Activated T-helper 1 cell treated with anti-CD3 and anti-CD28 coated beads, Interleukin-12 subunit alpha, Interleukin-12 subunit beta, Interleukin-2, Interleukin-4 antibody, amounts not matched to agents 30 ng/mL and 10 ng/mL and 1 ng/mL, durations not matched to agents 14 hours and 24 hours and 36 hours (primary cell): ENCODE measurements around the gene CTNND2. TPM values are rescaled to one million over a fixed set of nuclear protein-coding genes. Genes with fewer than 3 reads are reported as not detected.

Experiments used
- DNase-seq: peaks from one replicate; pipeline ENCODE4 v3.0.0; 2021; ENCODE audit warnings: low spot score
- H3K27ac Mint-ChIP-seq: one replicate; pipeline ENCODE4 v1.8.0; 2021; ENCODE audit warnings: mild to moderate bottlenecking, mixed read lengths
- H3K27me3 Mint-ChIP-seq: one replicate; pipeline ENCODE4 v1.8.0; 2022; ENCODE audit warnings: mild to moderate bottlenecking, moderate library complexity, mixed read lengths; ENCODE audit not compliant: insufficient read depth
- H3K36me3 Mint-ChIP-seq: one replicate; pipeline ENCODE4 v1.8.0; 2021; ENCODE audit warnings: low read depth, mixed read lengths
- H3K4me1 Mint-ChIP-seq: one replicate; pipeline ENCODE4 v1.8.0; 2021; ENCODE audit warnings: low read depth, mixed read lengths
- H3K4me3 Mint-ChIP-seq: one replicate; pipeline ENCODE4 v1.8.0; 2021; ENCODE audit warnings: mild to moderate bottlenecking, moderate library complexity, mixed read lengths
- H3K9me3 Mint-ChIP-seq: one replicate; pipeline ENCODE4 v1.8.0; 2021; ENCODE audit warnings: mixed read lengths
- intact Hi-C: fragments of 100-400 bp; cut with micrococcal nuclease; formaldehyde crosslinking; loops from one replicate; pipeline ENCODE4 v1.15.1; 2024
- total RNA-seq: library from RNA; stranded (reverse); gene quantifications from 2 replicates; pipeline ENCODE4 v1.2.3, GENCODE V29; 2022

The CTNND2 gene
- total RNA-seq, 1 donor from 2014 or later: not detected

DNA sequence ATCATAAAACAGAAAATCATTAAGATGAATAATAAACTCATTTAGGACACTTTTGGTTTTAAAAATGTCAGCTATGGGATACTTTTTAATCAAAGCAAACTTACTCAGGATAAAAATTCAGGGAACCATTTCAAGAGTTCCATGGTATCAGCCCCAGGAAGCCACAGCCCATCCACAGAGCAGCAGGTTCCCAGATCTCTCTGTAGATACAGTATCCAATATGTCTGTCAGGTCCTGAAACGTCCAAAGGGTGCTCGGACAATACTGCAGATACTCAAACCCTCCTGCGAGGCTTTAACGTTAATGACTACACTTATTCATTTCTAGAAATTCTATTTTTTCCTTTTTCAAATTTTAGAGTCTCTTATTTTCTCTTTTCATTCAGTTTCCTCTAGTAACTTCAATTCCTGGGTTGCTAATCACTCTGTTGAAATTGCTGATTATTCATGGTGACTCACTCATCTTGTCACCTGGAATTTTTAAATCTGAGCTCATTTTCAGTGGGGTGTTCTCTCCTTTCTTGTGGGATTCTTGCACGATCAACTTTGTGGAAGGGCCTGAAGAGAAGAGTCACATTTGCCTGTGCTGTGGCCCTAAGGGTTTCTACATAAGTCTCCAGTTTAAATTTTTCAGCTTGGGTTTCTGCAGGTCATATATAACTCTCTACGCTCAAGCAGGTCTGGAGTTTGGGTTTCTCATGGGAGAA, 435.8 kb downstream of the CTNND2 start:
- Mint-ChIP-seq H3K4me1 (no peaks in the 10 kb centered on the region), H3K36me3 (no peaks in the 10 kb centered on the region), H3K4me3 (no peak overlapping the region), H3K27ac (no peak overlapping the region), H3K9me3 (no peaks in the 10 kb centered on the region), H3K27me3 (no peaks in the 10 kb centered on the region)
- intact Hi-C loops: no loop called here
- DNase-seq: no peak

DNA sequence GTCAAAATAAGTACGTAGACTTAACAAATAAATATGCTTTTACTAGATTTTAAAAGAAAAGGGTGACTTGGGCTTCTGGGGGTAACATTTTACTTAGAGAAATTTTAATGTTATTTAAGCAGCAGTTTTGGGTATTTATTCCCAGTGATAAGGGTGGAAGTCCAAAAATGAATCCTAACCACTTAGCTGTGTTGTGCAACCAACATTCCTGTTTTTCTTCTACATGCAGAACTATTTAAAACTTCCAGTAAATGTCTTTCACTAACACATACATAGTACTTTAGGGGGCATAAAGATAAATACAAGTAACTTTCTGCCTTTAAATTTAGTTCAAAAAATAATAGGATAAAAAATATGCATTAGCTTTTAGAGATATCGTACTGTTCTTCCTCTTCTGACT, 436.7 kb downstream of the CTNND2 start:
- no peak overlapping the region for H3K27ac Mint-ChIP-seq
- H3K4me1 Mint-ChIP-seq: no peaks in the 10 kb centered on the region
- H3K36me3 Mint-ChIP-seq: no peaks in the 10 kb centered on the region
- H3K27me3 Mint-ChIP-seq: no peaks in the 10 kb centered on the region
- H3K4me3 Mint-ChIP-seq: no peak overlapping the region
- intact Hi-C loops: no loop called here
- no peaks in the 10 kb centered on the region for H3K9me3 Mint-ChIP-seq
- DNase-seq: no peak

DNA sequence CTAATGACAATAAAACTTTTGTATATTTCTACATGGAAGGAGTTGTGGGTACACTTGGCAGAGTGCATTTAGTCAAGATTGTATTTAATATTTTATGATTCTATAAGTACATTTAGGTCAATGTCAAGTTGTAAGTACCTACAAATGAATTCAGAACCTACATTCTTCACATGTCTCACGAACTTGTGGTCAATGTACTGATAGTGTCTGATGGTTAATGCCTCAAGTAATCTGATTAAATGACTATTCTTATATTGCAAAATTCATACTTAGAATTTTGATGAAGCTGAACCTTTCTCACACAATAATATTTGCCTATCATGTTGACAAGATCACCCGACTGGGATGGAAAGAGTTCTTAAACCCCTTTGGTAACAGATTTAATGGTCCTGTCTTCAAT, 444.5 kb downstream of the CTNND2 start:
- no peak for DNase-seq
- H3K36me3 Mint-ChIP-seq: no peaks in the 10 kb centered on the region
- no peaks in the 10 kb centered on the region for H3K27me3 Mint-ChIP-seq
- no peak overlapping the region for H3K27ac Mint-ChIP-seq
- H3K9me3 Mint-ChIP-seq: no peaks in the 10 kb centered on the region
- intact Hi-C loops: no loop called here
- H3K4me3 Mint-ChIP-seq: no peak overlapping the region
- H3K4me1 Mint-ChIP-seq: no peaks in the 10 kb centered on the region

DNA sequence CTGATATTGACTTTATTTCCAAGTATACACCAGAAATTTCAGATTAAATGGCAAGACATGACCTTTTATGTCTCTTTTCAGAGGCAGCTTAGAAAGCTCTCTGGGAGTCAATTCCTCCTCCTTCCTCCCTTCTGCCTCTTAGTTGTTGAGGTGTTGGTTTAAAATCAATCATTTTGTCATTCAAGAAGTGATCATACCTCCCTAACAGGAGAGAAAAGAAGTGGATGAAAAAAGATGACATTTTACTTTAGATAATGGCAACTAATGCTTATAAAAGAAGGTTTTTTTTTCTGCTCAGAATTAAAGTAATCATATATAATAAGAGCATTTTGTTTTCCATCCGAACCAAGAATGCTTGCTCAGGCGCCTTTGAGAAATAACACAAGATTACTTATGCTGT, 448.7 kb downstream of the CTNND2 start:
- H3K9me3 Mint-ChIP-seq: no peaks in the 10 kb centered on the region
- intact Hi-C loops: no loop called here
- no peak overlapping the region for H3K4me3 Mint-ChIP-seq
- no peak for DNase-seq
- H3K27ac Mint-ChIP-seq: no peak overlapping the region
- no peaks in the 10 kb centered on the region for H3K36me3 Mint-ChIP-seq
- H3K4me1 Mint-ChIP-seq: no peaks in the 10 kb centered on the region
- H3K27me3 Mint-ChIP-seq: no peaks in the 10 kb centered on the region

DNA sequence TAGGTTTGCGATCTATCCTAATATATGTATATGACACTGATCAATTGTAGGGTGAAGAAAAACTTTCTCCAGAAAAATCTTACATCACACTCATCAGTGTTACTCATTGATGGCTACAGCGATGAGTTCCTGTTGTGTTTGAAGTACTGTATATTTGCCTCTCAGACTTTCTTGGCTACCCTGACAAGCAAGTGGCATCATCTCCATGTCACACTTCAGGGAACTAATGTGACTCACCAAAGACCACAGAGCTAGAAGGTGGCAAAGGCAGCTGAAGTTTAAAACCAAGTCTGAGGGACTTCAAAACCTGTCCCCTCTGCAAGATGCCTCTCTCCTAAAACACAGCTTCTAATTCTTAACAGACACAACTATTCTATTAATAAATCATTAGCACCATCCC, 451.4 kb downstream of the CTNND2 start:
- H3K4me1 Mint-ChIP-seq: no peaks in the 10 kb centered on the region
- no peak overlapping the region for H3K27ac Mint-ChIP-seq
- H3K27me3 Mint-ChIP-seq: no peaks in the 10 kb centered on the region
- intact Hi-C loops: no loop called here
- H3K4me3 Mint-ChIP-seq: no peak overlapping the region
- no peak for DNase-seq
- no peaks in the 10 kb centered on the region for H3K36me3 Mint-ChIP-seq
- no peaks in the 10 kb centered on the region for H3K9me3 Mint-ChIP-seq

DNA sequence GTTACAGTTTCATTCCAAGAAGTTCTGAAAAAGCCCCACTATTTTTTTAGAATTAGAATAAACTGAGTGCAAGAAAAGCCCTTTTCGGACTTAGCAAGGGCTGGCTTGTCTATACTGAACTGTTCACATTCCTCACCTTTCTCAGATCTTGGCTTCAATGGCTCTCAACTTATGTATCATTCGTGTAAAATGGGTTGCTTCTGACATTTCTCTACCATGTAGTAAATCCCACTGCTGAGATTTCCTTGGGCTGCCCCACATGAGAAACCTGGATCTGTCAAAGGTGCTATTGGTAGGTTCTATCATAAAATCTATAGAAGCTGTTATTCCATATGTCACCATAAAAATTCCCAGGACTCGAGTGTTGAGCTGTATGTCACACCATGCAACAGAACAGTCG, 454.3 kb downstream of the CTNND2 start:
- Mint-ChIP-seq H3K36me3 (no peaks in the 10 kb centered on the region), H3K4me1 (no peaks in the 10 kb centered on the region), H3K27ac (no peak overlapping the region), H3K27me3 (no peaks in the 10 kb centered on the region), H3K9me3 (no peaks in the 10 kb centered on the region), H3K4me3 (no peak overlapping the region)
- intact Hi-C loops: no loop called here
- DNase-seq: no peak

DNA sequence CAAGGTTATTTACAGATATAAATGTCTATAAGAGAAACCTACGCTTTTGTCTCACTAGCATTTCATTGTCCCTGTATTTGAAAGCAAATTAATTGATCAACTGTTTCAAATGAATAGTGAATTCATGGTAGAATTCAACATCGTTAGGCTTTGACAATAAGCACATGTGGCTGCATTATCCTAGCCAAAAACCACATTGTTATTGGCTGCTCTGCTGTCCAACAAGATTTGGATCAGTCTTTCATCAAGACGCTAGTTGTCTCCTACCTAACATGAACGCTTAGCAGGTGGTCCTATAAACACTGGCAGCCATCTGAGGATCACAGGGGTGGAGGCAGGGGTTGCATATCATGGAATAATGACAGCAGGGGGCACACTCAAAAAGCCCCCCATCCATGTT, 455.0 kb downstream of the CTNND2 start:
- Mint-ChIP-seq H3K4me1 (no peaks in the 10 kb centered on the region), H3K36me3 (no peaks in the 10 kb centered on the region), H3K4me3 (no peak overlapping the region), H3K27me3 (no peaks in the 10 kb centered on the region), H3K9me3 (no peaks in the 10 kb centered on the region), H3K27ac (no peak overlapping the region)
- no peak for DNase-seq
- intact Hi-C loops: no loop called here

DNA sequence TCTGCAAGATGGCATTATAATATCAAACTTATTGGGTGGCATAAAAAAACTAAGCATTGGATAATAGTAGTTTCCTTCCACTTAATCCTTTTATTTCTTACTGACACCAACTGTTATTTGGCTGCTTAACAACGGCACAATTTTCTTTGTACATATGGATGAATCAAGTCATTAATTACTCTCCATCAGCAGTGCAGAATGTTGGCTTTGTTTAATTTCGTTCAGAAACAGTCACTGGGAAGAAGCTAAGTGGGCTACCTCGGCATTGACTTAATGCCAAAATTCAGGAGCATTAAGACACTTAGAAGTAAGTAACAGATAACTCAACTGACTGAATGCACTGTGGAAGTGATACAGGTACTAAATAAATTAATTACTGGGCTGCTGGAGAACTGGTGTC, 460.4 kb downstream of the CTNND2 start:
- no peak for DNase-seq
- no peaks in the 10 kb centered on the region for H3K27me3 Mint-ChIP-seq
- no peak overlapping the region for H3K4me3 Mint-ChIP-seq
- H3K36me3 Mint-ChIP-seq: no peaks in the 10 kb centered on the region
- no peak overlapping the region for H3K27ac Mint-ChIP-seq
- intact Hi-C loops: no loop called here
- no peaks in the 10 kb centered on the region for H3K9me3 Mint-ChIP-seq
- no peaks in the 10 kb centered on the region for H3K4me1 Mint-ChIP-seq

DNA sequence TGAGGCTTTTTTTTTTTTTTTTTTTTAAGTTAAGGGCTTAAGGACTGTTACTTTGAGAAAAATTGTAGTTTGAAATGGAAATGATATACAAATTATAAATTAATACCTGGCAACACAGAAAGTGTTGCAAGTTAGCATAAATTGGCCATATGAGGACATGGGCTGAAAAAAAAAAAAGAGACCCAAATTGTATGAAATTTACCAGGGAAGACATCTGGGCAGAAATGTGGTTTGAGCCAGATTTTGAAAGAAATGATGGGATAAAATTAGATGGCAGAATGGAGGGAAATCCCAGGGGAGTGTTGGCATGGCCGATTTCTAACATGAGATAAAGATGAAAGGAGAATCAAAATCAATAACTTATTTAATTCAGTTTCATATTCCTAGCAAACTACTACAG, 472.1 kb downstream of the CTNND2 start:
- intact Hi-C loops: no loop called here
- no peak overlapping the region for H3K27ac Mint-ChIP-seq
- no peaks in the 10 kb centered on the region for H3K4me1 Mint-ChIP-seq
- H3K27me3 Mint-ChIP-seq: no peaks in the 10 kb centered on the region
- no peak overlapping the region for H3K4me3 Mint-ChIP-seq
- no peaks in the 10 kb centered on the region for H3K36me3 Mint-ChIP-seq
- no peaks in the 10 kb centered on the region for H3K9me3 Mint-ChIP-seq
- no peak for DNase-seq

DNA sequence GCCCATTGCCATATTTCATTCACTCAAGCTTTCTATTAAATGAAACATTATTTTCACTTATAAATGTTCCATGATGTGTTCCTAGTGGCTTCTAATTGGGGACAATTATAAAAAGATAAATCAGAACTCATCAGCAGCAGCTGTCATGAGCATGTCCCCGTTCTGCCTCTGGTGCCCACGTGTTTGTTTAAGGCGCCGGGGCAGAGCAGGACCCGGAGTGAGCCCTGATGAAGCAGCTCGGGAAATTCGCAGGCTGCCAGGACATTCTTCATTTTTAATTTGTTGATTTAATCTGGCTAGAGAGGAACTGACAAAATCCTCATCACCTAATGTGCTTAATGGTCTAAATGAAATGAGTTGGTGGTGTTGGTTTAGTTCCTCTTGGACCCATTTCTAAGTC, 475.0 kb downstream of the CTNND2 start:
- H3K36me3 Mint-ChIP-seq: no peaks in the 10 kb centered on the region
- DNase-seq: no peak
- no peaks in the 10 kb centered on the region for H3K27me3 Mint-ChIP-seq
- intact Hi-C loops: no loop called here
- H3K9me3 Mint-ChIP-seq: no peaks in the 10 kb centered on the region
- H3K4me1 Mint-ChIP-seq: no peaks in the 10 kb centered on the region
- H3K4me3 Mint-ChIP-seq: no peak overlapping the region
- H3K27ac Mint-ChIP-seq: no peak overlapping the region

DNA sequence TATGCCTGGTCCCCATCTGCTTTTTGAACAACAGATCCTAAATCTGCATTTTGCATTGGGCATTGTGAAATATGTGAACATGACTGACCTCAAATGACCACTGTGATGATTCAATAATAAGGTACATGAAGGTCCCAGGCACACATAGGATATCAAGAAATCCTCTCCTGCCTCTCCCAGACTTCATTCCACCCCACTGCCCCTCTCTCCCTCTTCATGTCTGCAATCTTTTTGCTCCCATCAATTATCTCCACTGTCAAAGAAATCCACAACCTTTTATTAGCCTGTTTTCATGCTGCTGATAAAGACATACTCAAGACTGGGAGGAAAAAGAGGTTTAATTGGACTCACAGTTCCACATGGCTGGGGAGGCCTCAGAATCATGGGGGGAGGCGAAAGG, 476.7 kb downstream of the CTNND2 start:
- Mint-ChIP-seq H3K27ac (no peak overlapping the region), H3K27me3 (no peaks in the 10 kb centered on the region), H3K36me3 (no peaks in the 10 kb centered on the region), H3K4me1 (no peaks in the 10 kb centered on the region), H3K4me3 (no peak overlapping the region), H3K9me3 (no peaks in the 10 kb centered on the region)
- DNase-seq: no peak
- intact Hi-C loops: no loop called here

DNA sequence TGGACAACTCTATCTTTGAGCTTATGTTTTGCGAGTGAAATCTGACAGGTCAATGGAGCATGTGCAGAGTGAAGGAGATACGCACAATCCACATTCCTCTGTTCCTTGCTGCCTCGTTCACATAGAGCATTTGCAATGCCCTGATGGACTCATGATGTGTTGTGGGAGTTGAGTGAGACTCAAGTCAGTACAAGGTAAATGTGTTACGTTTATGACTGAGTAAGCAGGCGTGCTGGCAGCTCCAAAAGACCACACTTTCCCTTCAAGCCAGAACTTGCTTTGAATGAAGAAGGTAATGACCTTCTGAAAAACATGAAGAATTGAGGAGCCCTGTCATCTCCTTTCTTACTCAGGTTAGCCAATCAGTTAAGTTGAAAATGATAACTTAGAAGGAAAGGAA, 477.8 kb downstream of the CTNND2 start:
- Mint-ChIP-seq H3K9me3 (no peaks in the 10 kb centered on the region), H3K4me1 (no peaks in the 10 kb centered on the region), H3K4me3 (no peak overlapping the region), H3K27ac (no peak overlapping the region), H3K36me3 (no peaks in the 10 kb centered on the region), H3K27me3 (no peaks in the 10 kb centered on the region)
- DNase-seq: no peak
- intact Hi-C loops: no loop called here

DNA sequence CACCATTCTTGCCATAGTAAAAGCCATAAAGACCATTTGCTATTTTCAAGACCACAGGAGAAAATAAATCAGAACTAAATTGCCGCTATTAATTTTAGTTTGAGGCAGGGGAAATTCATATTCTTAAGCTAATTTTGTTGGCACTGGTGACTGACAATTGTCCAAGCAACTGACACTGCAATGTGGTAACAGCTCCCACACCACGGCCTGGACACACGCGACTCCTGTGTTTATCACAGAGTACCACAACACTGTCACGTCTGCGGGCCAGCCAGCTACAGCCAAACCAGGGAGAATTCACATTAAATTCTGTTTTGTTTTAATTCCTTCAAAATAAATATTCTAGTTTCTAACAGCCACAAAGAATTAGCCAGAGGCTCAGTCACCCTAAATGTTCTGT, 481.9 kb downstream of the CTNND2 start:
- Mint-ChIP-seq H3K4me3 (no peak overlapping the region), H3K27ac (no peak overlapping the region), H3K36me3 (no peaks in the 10 kb centered on the region), H3K9me3 (no peaks in the 10 kb centered on the region), H3K27me3 (no peaks in the 10 kb centered on the region), H3K4me1 (no peaks in the 10 kb centered on the region)
- no peak for DNase-seq
- intact Hi-C loops: no loop called here

DNA sequence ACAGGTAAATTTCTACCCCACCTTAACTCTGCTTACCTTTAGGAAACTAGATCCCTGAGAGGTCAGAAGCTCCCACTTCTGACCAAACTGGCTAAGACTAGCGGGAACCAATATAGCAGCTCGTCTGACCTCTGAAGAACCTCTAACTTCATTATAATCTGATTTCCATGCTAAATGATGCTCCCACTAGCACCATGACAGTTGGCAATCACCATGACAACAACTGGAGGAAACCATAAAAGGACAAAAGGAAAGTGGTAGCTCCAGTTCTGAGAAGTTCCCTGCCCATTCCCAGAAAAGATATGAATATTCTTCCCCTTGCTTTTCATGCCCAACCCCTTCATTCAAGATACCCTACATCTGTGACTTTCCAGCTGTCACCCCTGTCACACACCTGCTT, 483.3 kb downstream of the CTNND2 start:
- Mint-ChIP-seq H3K27ac (no peak overlapping the region), H3K36me3 (no peaks in the 10 kb centered on the region), H3K4me3 (no peak overlapping the region), H3K4me1 (no peaks in the 10 kb centered on the region), H3K27me3 (no peaks in the 10 kb centered on the region), H3K9me3 (no peaks in the 10 kb centered on the region)
- intact Hi-C loops: no loop called here
- no peak for DNase-seq
